OCI-LY1 (cell line): Measurements from ENCODE around the gene ARAP1.

ENCODE experiments used
- EZH2 ChIP-seq: fragments of 200-600 bp; sonication (generic), shearing (Covaris generic); IDR thresholded peaks from 2 replicates; pipeline ENCODE4 v1.8.0; 2017; ENCODE audit warnings: borderline replicate concordance, mixed run types, mild to moderate bottlenecking, antibody characterized with exemption, low read length, moderate library complexity, mixed read lengths
- TF ChIP-seq, protein P1 (sequence below): fragments of 200-600 bp; sonication (generic), shearing (Covaris generic); IDR thresholded peaks from 2 replicates; pipeline ENCODE4 v1.5.1; 2017; ENCODE audit warnings: mild to moderate bottlenecking, antibody characterized with exemption, low read length, moderate library complexity, mixed read lengths

DNA sequence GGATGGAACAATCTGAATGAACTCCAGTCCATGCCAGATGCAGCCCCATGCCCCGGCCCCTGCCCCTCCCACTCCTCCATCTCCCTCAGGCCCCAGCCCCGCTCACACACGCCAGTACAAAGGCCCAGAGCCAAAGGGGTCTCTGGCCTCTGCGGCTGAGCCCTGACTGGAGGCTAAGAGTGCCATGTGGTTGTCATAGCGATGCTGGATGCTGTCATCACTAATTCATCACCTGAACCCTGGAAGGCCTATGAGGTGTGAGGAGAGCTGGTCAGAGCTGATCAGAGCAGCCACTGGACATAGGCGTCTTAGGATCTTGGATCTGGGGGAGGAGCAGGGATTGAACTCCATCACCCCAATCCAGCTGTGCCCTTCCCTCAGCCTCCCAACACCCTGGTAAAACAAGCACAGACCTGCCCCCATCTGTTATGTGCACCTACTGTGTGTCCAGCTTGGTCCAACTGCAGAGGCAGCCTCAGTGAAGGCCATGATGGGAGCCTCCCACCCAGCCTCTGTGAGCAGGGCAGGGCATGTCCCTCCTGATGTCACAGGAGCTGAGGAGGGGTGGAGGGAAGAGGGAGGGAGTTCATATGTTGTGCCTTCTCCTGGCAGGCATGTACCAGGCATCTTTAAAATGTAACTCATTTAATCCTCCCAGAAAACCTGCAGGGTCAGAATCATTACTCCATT lies 94.7 kb downstream of the ARAP1 start:
- TF ChIP-seq, protein P1, sequence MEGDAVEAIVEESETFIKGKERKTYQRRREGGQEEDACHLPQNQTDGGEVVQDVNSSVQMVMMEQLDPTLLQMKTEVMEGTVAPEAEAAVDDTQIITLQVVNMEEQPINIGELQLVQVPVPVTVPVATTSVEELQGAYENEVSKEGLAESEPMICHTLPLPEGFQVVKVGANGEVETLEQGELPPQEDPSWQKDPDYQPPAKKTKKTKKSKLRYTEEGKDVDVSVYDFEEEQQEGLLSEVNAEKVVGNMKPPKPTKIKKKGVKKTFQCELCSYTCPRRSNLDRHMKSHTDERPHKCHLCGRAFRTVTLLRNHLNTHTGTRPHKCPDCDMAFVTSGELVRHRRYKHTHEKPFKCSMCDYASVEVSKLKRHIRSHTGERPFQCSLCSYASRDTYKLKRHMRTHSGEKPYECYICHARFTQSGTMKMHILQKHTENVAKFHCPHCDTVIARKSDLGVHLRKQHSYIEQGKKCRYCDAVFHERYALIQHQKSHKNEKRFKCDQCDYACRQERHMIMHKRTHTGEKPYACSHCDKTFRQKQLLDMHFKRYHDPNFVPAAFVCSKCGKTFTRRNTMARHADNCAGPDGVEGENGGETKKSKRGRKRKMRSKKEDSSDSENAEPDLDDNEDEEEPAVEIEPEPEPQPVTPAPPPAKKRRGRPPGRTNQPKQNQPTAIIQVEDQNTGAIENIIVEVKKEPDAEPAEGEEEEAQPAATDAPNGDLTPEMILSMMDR = no peak
- TF ChIP-seq EZH2 = no peak
